GM12875 (cell line): Measurements from ENCODE around the gene BCAR3.

Experiments
- H3K4me3 ChIP-seq: one replicate; pipeline ENCODE4 v1.5.1; 2011; ENCODE audit warnings: low read depth, low read length, control low read depth
- CTCF ChIP-seq: IDR thresholded peaks from 2 replicates; pipeline ENCODE4 v1.5.1; 2011; ENCODE audit warnings: low read depth, mild to moderate bottlenecking, control low read depth, inconsistent platforms, low read length, moderate library complexity, borderline replicate concordance; ENCODE audit not compliant: insufficient read depth

BCAR3 gene

GRCh38 chr1:93715529-93716126 is 34.0 kb upstream of the BCAR3 start:
- no peak overlapping the region for H3K4me3 ChIP-seq

GRCh38 chr1:93714356-93714755 is 32.7 kb upstream of the BCAR3 start:
- no peak overlapping the region for H3K4me3 ChIP-seq
- no peak for TF ChIP-seq CTCF

More at GRCh38 chr1:93715529-93716126, 34.0 kb upstream of the BCAR3 start:
- no peak for TF ChIP-seq CTCF

- no peak for TF ChIP-seq CTCF
- H3K4me3 ChIP-seq = no peak overlapping the region
Observed at GRCh38 chr1:93713341-93713740, 31.7 kb upstream of the BCAR3 start.

- H3K4me3 ChIP-seq = no peak overlapping the region
- no peak for TF ChIP-seq CTCF
Observed at GRCh38 chr1:93712741-93713140, 31.1 kb upstream of the BCAR3 start.

GRCh38 chr1:93710499-93711453 is 29.1 kb upstream of the BCAR3 start:
- TF ChIP-seq CTCF = no peak
- no peak overlapping the region for H3K4me3 ChIP-seq

- TF ChIP-seq CTCF = no peak
- no peak overlapping the region for H3K4me3 ChIP-seq
Observed at GRCh38 chr1:93708734-93709481, 27.3 kb upstream of the BCAR3 start.
